Spleen (tissue), 13 donors: Measurements from ENCODE around the gene APOC4. TPM values are rescaled to one million over a fixed set of nuclear protein-coding genes. Genes with fewer than 3 reads are reported as not detected.

Source experiments
- DNase-seq: peaks from one replicate; pipeline ENCODE4 v3.0.0-alpha.2; 2020
- H3K27ac ChIP-seq, 8 donors: fragments of 200-600 bp; sonication (generic) in 7 of 8; 1 replicate in 4 of 8; 2 replicates in 4 of 8; pipeline versions ENCODE4 v1.5.0 to v1.8.0; 2016 to 2021; ENCODE audit warnings: inconsistent platforms in 4 of 8, mild to moderate bottlenecking in 4 of 8, moderate library complexity in 1 of 8
- H3K27me3 ChIP-seq, 7 donors: fragments of 200-600 bp; sonication (generic) in 6 of 7; replicated peaks in 1 of 7; 1 replicate in 4 of 7; 2 replicates in 3 of 7; pipeline versions ENCODE4 v1.5.0 to v1.8.0; 2016 to 2021; ENCODE audit warnings: inconsistent platforms in 3 of 7, mild to moderate bottlenecking in 1 of 7
- H3K36me3 ChIP-seq, 6 donors: fragments of 200-600 bp; sonication (generic) in 5 of 6; 1 replicate in 4 of 6; 2 replicates in 2 of 6; pipeline versions ENCODE4 v1.5.0 to v1.8.0; 2016 to 2021; ENCODE audit warnings: inconsistent platforms in 2 of 6
- H3K4me1 ChIP-seq, 6 donors: fragments of 200-600 bp; sonication (generic) in 5 of 6; 1 replicate in 3 of 6; 2 replicates in 3 of 6; pipeline versions ENCODE4 v1.5.0 to v1.8.0; 2016 to 2021; ENCODE audit warnings: inconsistent platforms in 3 of 6
- H3K4me3 ChIP-seq, 8 donors: fragments of 200-600 bp; sonication (generic) in 7 of 8; 1 replicate in 4 of 8; 2 replicates in 4 of 8; pipeline versions ENCODE4 v1.5.0 to v1.8.0; 2016 to 2021; ENCODE audit warnings: inconsistent platforms in 4 of 8, mild to moderate bottlenecking in 4 of 8, moderate library complexity in 2 of 8
- H3K9me3 ChIP-seq, 8 donors: fragments of 200-600 bp; sonication (generic) in 7 of 8; 1 replicate in 4 of 8; 2 replicates in 4 of 8; pipeline versions ENCODE4 v1.5.0 to v1.8.0; 2016 to 2021; ENCODE audit warnings: inconsistent platforms in 4 of 8
- CTCF ChIP-seq, 11 experiments: fragments of 200-600 bp in 7 of 11; fragments of 450-650 bp in 4 of 11; sonication (generic) in 4 of 11; IDR thresholded peaks in 8 of 11; conservative IDR thresholded peaks in 3 of 11; 1 replicate in 7 of 11; 2 replicates in 4 of 11; pipeline versions ENCODE4 v1.4.0 to v1.8.0; 2016 to 2021; ENCODE audit warnings: antibody characterized with exemption in 11 of 11, inconsistent platforms in 4 of 11, mild to moderate bottlenecking in 1 of 11
- POLR2A ChIP-seq, 3 donors: fragments of 450-650 bp; IDR thresholded peaks; one replicate each; pipeline ENCODE4 v1.5.1; 2017; ENCODE audit warnings: antibody characterized with exemption in 3 of 3, mild to moderate bottlenecking in 1 of 3
- POLR2AphosphoS5 ChIP-seq, 3 donors: sonication (generic); formaldehyde crosslinking; IDR thresholded peaks; one replicate each; pipeline ENCODE4 v1.5.1; 2017; ENCODE audit warnings: antibody characterized with exemption in 3 of 3
- WGBS, 5 donors: extraction: QIAGEN DNeasy Blood & Tissue Kit in 3 of 5; methylation state at CpG; one replicate each; pipeline versions ENCODE4 v1.1.5 to v1.1.7; 2013 to 2018; 5-methylcytosine and 5-hydroxymethylcytosine counted together
- intact Hi-C: fragments of 100-400 bp; cut with DNase I; formaldehyde crosslinking; loops from one replicate; pipeline ENCODE4 v1.15.0; 2023; ENCODE audit warnings: low total_unique reads
- long read RNA-seq, 2 donors: transcript quantifications; one replicate each; lab custom pipeline, GENCODE V29; 2026
- polyA plus RNA-seq, 3 donors: library from polyadenylated mRNA; stranded (reverse); fragments of 200-250 nt; gene quantifications; one replicate each; pipeline ENCODE4 v1.2.1, GENCODE V29; 2013
- total RNA-seq, 7 donors: library from RNA; depleted of rRNA in 3 of 7; stranded (reverse); fragments of >200 nt in 3 of 7; fragmentation: NEBNext Ultra II Directional in 4 of 7; extraction: Animal tissue kit (Norgen Biotek cat#: 25700) in 4 of 7; gene quantifications; one replicate each; pipeline versions ENCODE4 v1.1.0 to v1.2.1, GENCODE V29; 2016 to 2021
- donor health status: healthy with polysubstance abuse.
- donor health status: DM: no; HTN: no; CAD: no; lungs with moderate emphysema.
- donor health status: DM: no; HTN: no; CAD: no.
- donor health status: Bipolar disorder and iron deficiency.
- donor health status: healthy.
- donor health status: DM: no; HTN: no; CAD: no.
- donor health status: DM: yes; HTN: yes; CAD: no.

The APOC4 gene
- total RNA-seq, result not detected
- under 1 TPM; 0.24 to 0.42 (median 0.32) TPM for polyA plus RNA-seq
- long read RNA-seq, donor 1, result 0 reads
- long read RNA-seq, donor 2, result 0 reads

DNA sequence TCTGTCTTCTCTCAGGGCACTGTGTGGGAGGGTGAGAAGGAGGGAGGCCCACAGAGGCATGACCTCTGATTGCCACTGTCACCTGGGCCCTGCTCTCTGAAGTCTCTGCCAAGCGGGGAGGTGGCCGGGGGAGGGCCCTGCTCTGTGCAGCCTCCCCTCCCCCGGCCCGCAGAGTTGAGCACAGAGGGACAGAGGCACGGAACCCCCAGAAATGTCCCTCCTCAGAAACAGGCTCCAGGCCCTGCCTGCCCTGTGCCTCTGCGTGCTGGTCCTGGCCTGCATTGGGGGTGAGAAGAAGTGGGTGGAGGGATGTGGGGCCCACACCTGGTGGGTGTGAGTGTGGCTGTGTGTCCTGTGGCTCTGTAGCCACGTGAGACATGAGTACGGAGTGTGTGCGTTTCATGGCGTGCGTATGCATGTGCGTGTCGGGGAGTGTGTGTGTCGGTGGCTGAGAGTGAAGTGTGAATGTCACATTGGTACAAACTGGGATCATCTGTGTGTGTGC is at the start of gene APOC4:
TSS of gene APOC4 (plus strand) at position 171 of the 505 bp plus-strand sequence. CDS start at position 212, 41 bp downstream.
- no peak for DNase-seq
- Histone ChIP-seq H3K27ac (no peak within 1 kb of the TSS), H3K27me3 (no peaks in the 10 kb centered on the region), H3K9me3 (no peaks in the 10 kb centered on the region), H3K4me1 (peaks cover 0 to 9% (median 7%) of the 10 kb centered on the region in 6 donors), H3K4me3 (no peak within 1 kb of the TSS), H3K36me3 (no peaks in the 10 kb centered on the region)
- TF ChIP-seq POLR2AphosphoS5 (IDR thresholded peaks at IDR 0.05) (no peak), POLR2A (IDR thresholded peaks at IDR 0.05) (no peak), CTCF (IDR thresholded peaks at IDR 0.05 in 8 of 11, conservative IDR thresholded peaks at IDR 0.05 in 3 of 11) (no peak)
- intact Hi-C loops, result no loop called here
- WGBS, 5 donors, result 78 to 88% (median 87%) methylated on average over 13 to 14 of the region's 14 CpGs

DNA sequence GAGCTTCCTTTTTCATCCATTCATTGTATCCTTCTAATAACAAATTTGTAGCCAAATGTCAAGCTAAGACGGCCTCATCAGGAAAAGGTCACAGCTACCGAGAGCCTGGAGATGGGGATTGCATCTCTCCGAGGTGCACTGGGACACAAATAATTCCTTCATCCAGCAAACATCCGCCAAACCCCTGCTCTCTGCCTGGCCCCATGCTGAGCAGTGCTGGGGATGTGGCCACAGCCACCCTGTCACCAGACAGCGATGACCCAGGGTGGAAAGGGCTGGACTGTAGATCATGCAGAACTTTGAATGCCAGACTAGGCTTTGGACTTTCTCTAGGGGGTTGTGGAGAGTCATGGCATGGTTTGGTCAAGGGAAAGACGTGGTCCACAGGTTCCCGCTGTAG is 49.1 kb upstream of the APOC4 start:
- WGBS, 5 donors, result 85 to 94% (median 93%) methylated on average over 7 of the region's 7 CpGs
- H3K36me3 ChIP-seq, result peaks cover 0 to 71% (median 53%) of the 10 kb centered on the region in 6 donors
- intact Hi-C loops, result loop anchor here (10.0 kb wide), 1 partner anchor 152 kb away; no protein-coding TSS in a partner anchor

GRCh38 chr19:44893332-44894051 is 48.5 kb upstream of the APOC4 start:
- 91 to 95% (median 92%) methylated on average over 15 to 18 of the region's 18 CpGs for WGBS, 5 donors
- Histone ChIP-seq H3K9me3 (no peaks in the 10 kb centered on the region), H3K4me1 (peaks cover 20 to 35% (median 25%) of the 10 kb centered on the region in 6 donors), H3K27me3 (no peaks in the 10 kb centered on the region), H3K36me3 (peaks cover 0 to 71% (median 57%) of the 10 kb centered on the region in 6 donors), H3K27ac (no peak overlapping the region), H3K4me3 (no peak overlapping the region)
- TF ChIP-seq CTCF (IDR thresholded peaks at IDR 0.05 in 8 of 11, conservative IDR thresholded peaks at IDR 0.05 in 3 of 11), result no peak
- no peak for TF ChIP-seq POLR2A (IDR thresholded peaks at IDR 0.05)
- TF ChIP-seq POLR2AphosphoS5 (IDR thresholded peaks at IDR 0.05), result no peak
- intact Hi-C loops, result loop anchor here (10.0 kb wide), 1 partner anchor 151 kb away; no protein-coding TSS in a partner anchor
- DNase-seq, result no peak

More for the DNA sequence above, 49.1 kb upstream of the APOC4 start:
- H3K4me3 ChIP-seq, result peak overlapping the region in 1 of 8 donors; percentile 100
- no peaks in the 10 kb centered on the region for H3K9me3 ChIP-seq
- TF ChIP-seq POLR2A (IDR thresholded peaks at IDR 0.05), result no peak
- no peak for TF ChIP-seq POLR2AphosphoS5 (IDR thresholded peaks at IDR 0.05)
- TF ChIP-seq CTCF (IDR thresholded peaks at IDR 0.05 in 8 of 11, conservative IDR thresholded peaks at IDR 0.05 in 3 of 11), result no peak
- H3K4me1 ChIP-seq, result peaks cover 20 to 35% (median 25%) of the 10 kb centered on the region in 6 donors
- no peak overlapping the region for H3K27ac ChIP-seq
- DNase-seq, result no peak
- no peaks in the 10 kb centered on the region for H3K27me3 ChIP-seq

DNA sequence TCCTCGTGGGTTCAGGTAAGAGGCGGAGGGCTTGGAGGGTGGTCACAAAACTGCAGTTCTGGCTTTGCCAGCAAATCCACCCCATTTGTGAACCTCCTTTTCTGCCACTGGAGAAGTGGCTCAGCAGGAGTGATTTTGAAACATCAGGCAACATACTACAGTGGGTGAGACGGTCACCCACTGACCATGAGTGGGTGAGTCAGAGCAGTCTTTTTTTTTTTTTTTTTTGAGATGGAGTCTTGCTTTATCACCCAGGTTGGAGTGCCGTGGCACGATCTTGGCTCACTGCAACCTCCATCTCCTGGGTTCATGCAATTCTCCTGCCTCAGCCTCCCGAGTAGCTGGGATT is 48.0 kb upstream of the APOC4 start:
- Histone ChIP-seq H3K9me3 (no peaks in the 10 kb centered on the region), H3K27me3 (no peaks in the 10 kb centered on the region), H3K36me3 (peaks cover 0 to 71% (median 59%) of the 10 kb centered on the region in 6 donors), H3K27ac (no peak overlapping the region), H3K4me3 (no peak overlapping the region), H3K4me1 (peaks cover 20 to 34% (median 25%) of the 10 kb centered on the region in 6 donors)
- intact Hi-C loops, result loop anchor here (10.0 kb wide), 1 partner anchor 151 kb away; no protein-coding TSS in a partner anchor
- no peak for DNase-seq
- TF ChIP-seq POLR2AphosphoS5 (IDR thresholded peaks at IDR 0.05), result no peak
- TF ChIP-seq POLR2A (IDR thresholded peaks at IDR 0.05), result no peak
- no peak for TF ChIP-seq CTCF (IDR thresholded peaks at IDR 0.05 in 8 of 11, conservative IDR thresholded peaks at IDR 0.05 in 3 of 11)
- 93 to 98% (median 94%) methylated on average over 6 of the region's 6 CpGs for WGBS, 5 donors
